ENCODE results near the gene EXOC4.
"Not testable (repeated sequence)": the region's sequence is repeated elsewhere in the genome, so short reads cannot be mapped to it uniquely, and the experiment has no call there.

Gene EXOC4

GRCh38 chr7:133314084-133314483 is 61.2 kb downstream of the EXOC4 start:
- no peak for DNase-seq (ENCODE audit: low read depth in 1 of 2, low spot score in 1 of 2)

- no peak for DNase-seq (ENCODE audit: low read depth in 1 of 2, low spot score in 1 of 2)
Observed at GRCh38 chr7:133315332-133316040, 62.6 kb downstream of the EXOC4 start.

DNA sequence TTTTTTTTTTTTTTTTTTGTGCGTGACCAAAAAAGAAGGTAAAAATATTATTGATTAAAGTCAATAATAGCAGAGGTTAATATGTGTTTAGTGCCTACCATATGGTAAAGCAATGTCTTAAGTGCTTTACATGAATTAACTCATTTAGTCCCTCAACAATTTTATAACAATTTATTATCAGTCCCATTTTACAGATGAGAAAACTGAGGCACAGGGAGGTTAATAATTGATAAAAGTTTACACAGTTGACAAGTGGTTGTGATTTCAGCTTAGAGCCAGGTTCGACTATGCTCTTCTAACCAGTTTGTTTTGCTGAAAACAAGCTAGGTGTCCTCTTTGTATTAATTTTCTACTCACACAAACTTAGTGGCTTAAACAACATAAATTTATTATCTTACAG is 67.0 kb downstream of the EXOC4 start:
- DNase-seq (ENCODE audit: low read depth in 1 of 2, low spot score in 1 of 2) = no peak

DNA sequence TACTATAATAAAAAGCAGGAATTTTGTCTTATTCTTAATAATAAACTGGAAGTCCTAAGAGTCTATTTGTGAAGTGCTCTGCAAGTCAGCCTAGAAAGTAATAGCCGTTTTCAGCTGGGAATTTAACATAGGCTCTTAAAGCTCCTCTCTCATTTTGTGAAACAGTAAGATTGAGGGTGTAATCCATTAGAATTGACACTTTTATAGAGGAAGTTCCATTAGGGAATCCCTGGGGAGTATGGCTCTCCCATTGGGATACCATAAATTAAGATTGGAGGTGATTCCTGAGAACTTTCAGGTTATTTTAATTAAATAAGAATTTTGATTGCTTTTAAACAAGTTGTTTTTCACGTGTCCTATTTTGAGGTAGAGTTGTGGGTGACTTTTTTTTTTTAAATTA is 68.0 kb downstream of the EXOC4 start:
- no peak for DNase-seq (ENCODE audit: low read depth in 1 of 2, low spot score in 1 of 2)

- not testable (repeated sequence) for DNase-seq (ENCODE audit: low read depth in 1 of 2, low spot score in 1 of 2)
Observed at GRCh38 chr7:133321366-133321765, 68.5 kb downstream of the EXOC4 start.

GRCh38 chr7:133326745-133327144 is 73.9 kb downstream of the EXOC4 start:
- DNase-seq (ENCODE audit: low read depth in 1 of 2, low spot score in 1 of 2) = not testable (repeated sequence)

- DNase-seq (ENCODE audit: low read depth in 1 of 2, low spot score in 1 of 2) = not testable (repeated sequence)
Observed at GRCh38 chr7:133328021-133328420, 75.1 kb downstream of the EXOC4 start.

GRCh38 chr7:133330085-133330484 is 77.2 kb downstream of the EXOC4 start:
- no peak for DNase-seq (ENCODE audit: low read depth in 1 of 2, low spot score in 1 of 2)

GRCh38 chr7:133331861-133332260 is 79.0 kb downstream of the EXOC4 start:
- DNase-seq (ENCODE audit: low read depth in 1 of 2, low spot score in 1 of 2) = no peak

- no peak for DNase-seq (ENCODE audit: low read depth in 1 of 2, low spot score in 1 of 2)
Observed at GRCh38 chr7:133339772-133340171, 86.9 kb downstream of the EXOC4 start.

GRCh38 chr7:133344275-133344674 is 91.4 kb downstream of the EXOC4 start:
- DNase-seq (ENCODE audit: low read depth in 1 of 2, low spot score in 1 of 2) = no peak

GRCh38 chr7:133345690-133346421 is 93.0 kb downstream of the EXOC4 start:
- no peak for DNase-seq (ENCODE audit: low read depth in 1 of 2, low spot score in 1 of 2)

- DNase-seq (ENCODE audit: low read depth in 1 of 2, low spot score in 1 of 2) = no peak
Observed at GRCh38 chr7:133348250-133348649, 95.4 kb downstream of the EXOC4 start.

GRCh38 chr7:133349101-133349500 is 96.2 kb downstream of the EXOC4 start:
- no peak for DNase-seq (ENCODE audit: low read depth in 1 of 2, low spot score in 1 of 2)

- no peak for DNase-seq (ENCODE audit: low read depth in 1 of 2, low spot score in 1 of 2)
Observed at GRCh38 chr7:133352430-133352829, 99.6 kb downstream of the EXOC4 start.

DNA sequence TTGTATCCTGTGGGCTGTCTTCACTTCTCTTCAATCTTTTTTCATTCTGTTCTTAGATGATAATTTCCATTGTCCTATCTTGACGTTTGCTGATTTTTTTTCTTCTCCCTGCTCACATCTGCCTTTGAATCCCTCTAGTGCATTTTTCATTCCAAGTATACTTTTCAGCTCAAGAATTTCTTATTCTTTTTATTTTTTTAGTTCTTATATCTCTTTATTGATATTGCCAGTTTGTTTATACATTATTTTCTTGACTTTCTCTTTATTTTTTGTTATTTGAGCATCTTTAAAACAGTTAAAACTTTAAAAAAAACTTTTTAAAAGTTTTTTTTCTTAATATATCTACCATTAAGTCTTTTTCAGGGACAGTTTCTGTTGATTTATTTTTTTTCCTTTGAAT is 100.9 kb downstream of the EXOC4 start:
- no peak for DNase-seq (ENCODE audit: low read depth in 1 of 2, low spot score in 1 of 2)

DNA sequence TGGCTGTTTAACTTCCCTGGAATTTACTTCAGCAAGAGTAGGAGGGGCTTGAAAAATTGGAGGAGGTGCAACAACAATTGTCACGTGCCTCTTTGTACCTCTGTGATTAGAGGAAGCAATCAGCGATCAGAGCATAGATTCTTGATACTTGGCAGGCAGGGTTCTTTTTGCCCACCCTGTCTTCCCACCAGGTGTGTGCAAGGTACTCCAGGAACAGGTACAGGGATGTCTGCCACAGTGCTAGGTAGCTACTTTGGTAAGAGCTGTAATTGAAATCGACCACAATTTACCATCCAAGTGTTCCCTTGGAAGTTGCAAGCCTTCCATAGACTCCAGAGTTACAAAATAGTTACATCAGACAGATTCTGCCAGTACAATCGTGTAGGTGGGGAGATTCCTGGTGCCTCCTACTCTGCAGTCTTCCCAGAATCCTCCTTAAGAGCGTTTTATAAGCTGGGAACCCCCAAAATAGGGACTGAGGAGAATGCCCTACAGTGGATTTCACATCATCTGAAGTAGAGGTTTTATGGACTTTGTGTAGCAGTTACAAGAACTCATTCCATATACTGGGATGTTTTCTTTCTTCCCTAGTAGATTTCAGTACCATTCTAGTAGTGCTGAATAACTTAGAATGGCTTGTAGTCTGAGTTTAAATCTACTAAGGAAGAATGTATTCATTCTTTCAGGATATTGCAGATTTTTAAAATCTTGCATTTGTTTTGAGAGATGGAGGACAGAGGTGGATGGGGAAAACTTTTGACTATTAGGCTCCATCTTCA is 101.9 kb downstream of the EXOC4 start:
- no peak for DNase-seq (ENCODE audit: low read depth in 1 of 2, low spot score in 1 of 2)

DNA sequence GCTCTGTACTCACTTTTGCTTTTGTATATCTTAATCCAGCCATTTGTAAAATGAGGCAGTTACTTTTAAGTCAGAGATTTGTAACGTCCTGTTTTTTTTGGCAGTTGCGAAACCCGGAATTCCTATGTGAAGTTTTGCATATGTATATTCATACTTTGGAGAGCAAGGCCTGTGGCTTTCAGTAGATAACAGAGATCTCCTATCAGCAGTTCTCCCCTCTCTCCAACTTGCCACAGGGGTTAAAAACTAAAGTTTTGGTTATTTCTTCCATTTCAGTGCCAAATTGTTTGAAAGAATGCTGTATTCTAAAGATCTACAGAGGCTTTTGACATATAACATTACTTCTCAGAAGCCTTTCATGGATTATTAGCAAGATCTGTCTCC is 102.4 kb downstream of the EXOC4 start:
- DNase-seq (ENCODE audit: low read depth in 1 of 2, low spot score in 1 of 2) = no peak

DNA sequence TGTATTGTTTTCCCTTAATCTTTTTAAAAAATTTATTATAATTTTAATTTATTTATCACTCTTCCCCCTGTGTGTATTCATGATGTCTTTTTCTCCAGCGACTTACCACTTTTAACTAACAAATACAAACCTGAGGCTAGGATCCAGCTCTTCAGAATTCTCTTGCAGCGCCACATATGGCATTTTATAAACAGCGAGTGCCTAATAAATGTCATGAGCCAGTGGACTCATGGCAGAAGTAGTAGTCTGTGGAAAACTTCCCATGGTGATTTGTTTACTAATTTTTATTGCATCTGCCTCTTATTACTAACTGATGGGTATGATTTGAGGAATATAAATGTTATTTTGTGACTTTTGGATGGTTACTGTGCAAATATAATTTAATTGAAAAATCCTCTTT is 102.9 kb downstream of the EXOC4 start:
- no peak for DNase-seq (ENCODE audit: low read depth in 1 of 2, low spot score in 1 of 2)

- DNase-seq (ENCODE audit: low read depth in 1 of 2, low spot score in 1 of 2) = no peak
Observed at GRCh38 chr7:133358708-133359107, 105.8 kb downstream of the EXOC4 start.

GRCh38 chr7:133359449-133359848 is 106.6 kb downstream of the EXOC4 start:
- DNase-seq (ENCODE audit: low read depth in 1 of 2, low spot score in 1 of 2) = no peak

- DNase-seq (ENCODE audit: low read depth in 1 of 2, low spot score in 1 of 2) = no peak
Observed at GRCh38 chr7:133360201-133360600, 107.3 kb downstream of the EXOC4 start.

Measured in stimulated activated CD4-positive, alpha-beta T cell treated with anti-CD3 and anti-CD28 coated beads, Interleukin-15, amount 100 ng/mL, for 1 hour (primary cell).